IPS-NIHi7 (cell line): ENCODE data around the gene PTPRE.

Source experiments
- DNase-seq: peaks from one replicate; pipeline ENCODE4 v3.0.0; 2012; ENCODE audit warnings: mixed read lengths; ENCODE audit errors: extremely low spot score

Gene PTPRE

GRCh38 chr10:128071417-128071782 lies 164.5 kb downstream of the PTPRE start:
- DNase-seq = no peak

GRCh38 chr10:128072046-128072445 lies 165.1 kb downstream of the PTPRE start:
- no peak for DNase-seq

GRCh38 chr10:128072941-128073645 lies 166.2 kb downstream of the PTPRE start:
- no peak for DNase-seq

- no peak for DNase-seq
These were observed 167.0 kb downstream of the PTPRE start for GRCh38 chr10:128073890-128074289.

GRCh38 chr10:128074589-128074988 lies 167.7 kb downstream of the PTPRE start:
- DNase-seq = no peak

GRCh38 chr10:128077155-128077875 lies 170.4 kb downstream of the PTPRE start:
- DNase-seq = no peak

- peak; percentile 75 for DNase-seq
These were observed 171.4 kb downstream of the PTPRE start for GRCh38 chr10:128078136-128078969.

- DNase-seq = no peak
These were observed 173.3 kb downstream of the PTPRE start for GRCh38 chr10:128080231-128080630.

GRCh38 chr10:128080641-128081040 lies 173.7 kb downstream of the PTPRE start:
- no peak for DNase-seq

- no peak for DNase-seq
These were observed 174.3 kb downstream of the PTPRE start for GRCh38 chr10:128081222-128081621.

- DNase-seq = no peak
These were observed 174.8 kb downstream of the PTPRE start for GRCh38 chr10:128081720-128082119.

- DNase-seq = no peak
These were observed 176.4 kb downstream of the PTPRE start for GRCh38 chr10:128083191-128083895.

- no peak for DNase-seq
These were observed 177.5 kb downstream of the PTPRE start for GRCh38 chr10:128084364-128084763.

GRCh38 chr10:128084991-128085390 lies 178.1 kb downstream of the PTPRE start:
- no peak for DNase-seq

GRCh38 chr10:128086003-128086863 lies 179.3 kb downstream of the PTPRE start:
- no peak for DNase-seq

GRCh38 chr10:128087146-128087883 lies 180.4 kb downstream of the PTPRE start:
- DNase-seq = no peak

- peak; percentile 53 for DNase-seq
These were observed 181.2 kb downstream of the PTPRE start for GRCh38 chr10:128087884-128088709.

- DNase-seq = peak; percentile 83
These were observed 184.8 kb downstream of the PTPRE start for GRCh38 chr10:128091636-128092210.

- DNase-seq = no peak
These were observed 185.6 kb downstream of the PTPRE start for GRCh38 chr10:128092454-128092853.
